Colonic mucosa (tissue), 4 donors: Measurements from ENCODE around the gene MIDN. TPM values are rescaled to one million over a fixed set of nuclear protein-coding genes. Genes with fewer than 3 reads are reported as not detected.
A peak's percentile ranks its signal among the peaks of the same experiment; 100 is the strongest.

Experiments used
- DNase-seq: peaks from one replicate; pipeline ENCODE4 v3.0.0-alpha.2; 2020
- H3K27ac ChIP-seq: fragments of 200-600 bp; one replicate; pipeline ENCODE4 v1.8.0; 2021
- H3K27me3 ChIP-seq: fragments of 200-600 bp; one replicate; pipeline ENCODE4 v1.8.0; 2021
- H3K36me3 ChIP-seq: fragments of 200-600 bp; one replicate; pipeline ENCODE4 v1.8.0; 2021
- H3K4me1 ChIP-seq: fragments of 200-600 bp; one replicate; pipeline ENCODE4 v1.8.0; 2021; ENCODE audit warnings: mild to moderate bottlenecking
- H3K4me3 ChIP-seq: fragments of 200-600 bp; one replicate; pipeline ENCODE4 v1.8.0; 2021
- H3K9ac ChIP-seq, 2 donors: one replicate each; pipeline ENCODE4 v1.7.0; 2013; ENCODE audit warnings: control low read depth in 2 of 2, low read depth in 2 of 2, low read length in 2 of 2
- H3K9me3 ChIP-seq: fragments of 200-600 bp; one replicate; pipeline ENCODE4 v1.8.0; 2021
- CTCF ChIP-seq: fragments of 200-600 bp; IDR thresholded peaks from one replicate; pipeline ENCODE4 v1.8.0; 2022; ENCODE audit warnings: antibody characterized with exemption, mild to moderate bottlenecking
- intact Hi-C: fragments of 100-400 bp; cut with DNase I; formaldehyde crosslinking; loops from one replicate; pipeline ENCODE4 v1.14.1; 2022
- total RNA-seq, 2 donors: library from RNA; stranded (reverse); fragmentation: NEBNext Ultra II Directional in 1 of 2; extraction: Animal tissue kit (Norgen Biotek cat#: 25700) in 1 of 2; gene quantifications; one replicate each; pipeline ENCODE4 v1.2.1, GENCODE V29; 2021
- donor health status: healthy.
- donor health status: DM: no; HTN: no; CAD: no.
- donor health status: DM: no; HTN: no; CAD: no.

MIDN gene
- total RNA-seq, 2 donors from 2014 or later, result 172 to 177 TPM

DNA sequence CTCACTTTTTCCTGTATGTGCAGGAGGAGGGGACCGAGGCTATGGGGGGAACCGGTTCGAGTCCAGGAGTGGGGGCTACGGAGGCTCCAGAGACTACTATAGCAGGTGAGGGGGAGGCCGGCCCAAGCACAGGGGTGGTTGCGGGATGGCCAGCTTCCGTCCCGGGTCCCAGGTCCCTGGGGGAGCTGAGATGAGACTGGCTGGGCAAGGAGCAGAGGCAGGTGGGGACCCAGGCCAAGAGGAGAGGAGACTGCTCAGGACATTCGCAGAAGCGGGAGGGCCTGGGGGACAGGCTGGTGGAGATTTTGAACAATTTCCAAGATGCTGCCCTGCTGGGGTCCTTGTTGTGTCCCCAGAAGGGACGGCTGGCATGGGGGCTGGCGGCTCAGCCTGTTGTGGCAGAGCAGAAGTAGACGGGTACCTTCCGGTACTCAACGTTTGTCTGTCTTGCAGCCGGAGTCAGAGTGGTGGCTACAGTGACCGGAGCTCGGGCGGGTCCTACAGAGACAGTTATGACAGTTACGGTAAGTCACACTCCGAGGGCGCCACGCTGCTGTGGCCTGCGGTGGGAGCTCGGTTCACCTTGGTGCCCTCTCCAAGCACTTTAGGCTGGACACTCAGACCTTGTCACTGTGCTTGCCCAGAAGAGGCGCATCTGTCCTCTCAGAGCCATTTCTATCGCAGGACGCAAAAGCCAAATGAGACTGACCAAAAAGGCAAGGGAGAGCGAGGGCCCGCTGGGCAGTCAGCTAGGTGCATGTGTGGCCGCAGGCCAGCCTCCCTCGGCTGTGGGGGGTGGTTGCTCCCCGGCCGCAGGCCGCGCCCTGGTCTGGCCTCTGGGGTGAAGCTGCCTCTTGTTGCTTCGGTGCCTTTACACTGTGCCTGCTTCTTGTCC lies 23.4 kb downstream of the MIDN start:
- Histone ChIP-seq H3K9me3 (no peaks in the 10 kb centered on the region), H3K4me1 (peaks cover 61% of the 10 kb centered on the region), H3K27me3 (no peaks in the 10 kb centered on the region), H3K36me3 (peaks cover 10% of the 10 kb centered on the region), H3K27ac (no peak overlapping the region), H3K4me3 (no peak overlapping the region), H3K9ac (peak overlapping the region in 1 of 2 donors; percentile 76)
- intact Hi-C loops, result no loop called here
- no peak for DNase-seq
- TF ChIP-seq CTCF, result no peak

GRCh38 chr19:1272423-1273262 lies 24.3 kb downstream of the MIDN start:
- Histone ChIP-seq H3K9me3 (no peaks in the 10 kb centered on the region), H3K27ac (peak overlapping the region; percentile 27), H3K9ac (peak overlapping the region in 1 of 2 donors; percentile 76), H3K36me3 (peaks cover 10% of the 10 kb centered on the region), H3K4me3 (peak overlapping the region; percentile 2), H3K4me1 (peaks cover 57% of the 10 kb centered on the region), H3K27me3 (no peaks in the 10 kb centered on the region)
- no peak for DNase-seq
- intact Hi-C loops, result no loop called here
- no peak for TF ChIP-seq CTCF

DNA sequence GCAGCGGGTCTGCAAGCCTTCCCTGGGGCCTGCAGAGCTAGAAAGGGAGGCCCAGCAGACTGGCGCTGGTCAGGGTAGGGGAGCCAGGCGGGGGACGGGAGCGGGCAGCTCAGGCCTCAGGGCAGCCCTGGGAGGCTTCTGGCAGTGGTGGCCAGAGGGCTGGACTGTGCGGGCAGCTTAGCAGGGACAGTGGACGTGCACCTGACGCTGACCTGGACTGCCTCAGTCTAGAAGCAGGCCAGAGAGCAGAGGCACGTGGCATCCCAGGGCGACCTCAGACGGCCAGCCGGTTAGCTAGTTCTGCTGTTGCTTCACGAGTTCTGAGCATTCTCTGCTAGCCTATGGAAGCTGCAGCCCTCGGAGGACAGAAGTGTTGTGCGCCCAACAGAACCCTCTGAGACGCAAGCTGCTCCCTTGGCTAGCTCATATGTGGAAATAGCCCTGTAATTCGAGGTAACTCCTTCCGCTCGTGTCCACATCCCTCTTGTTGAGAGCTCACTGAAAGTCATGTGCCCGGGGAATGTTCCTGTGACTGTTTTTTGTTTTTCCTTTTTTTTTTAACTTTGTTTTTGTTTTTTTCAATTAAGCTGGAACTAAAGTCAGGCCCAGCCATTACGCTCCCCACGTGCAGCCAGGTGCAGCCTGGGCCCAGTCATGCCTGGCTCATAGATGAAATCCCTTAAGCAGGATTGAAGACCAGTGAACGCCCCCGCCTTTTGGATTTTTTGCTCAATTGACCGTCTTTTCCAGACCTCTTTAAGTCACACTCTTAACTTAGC lies 25.1 kb downstream of the MIDN start:
- Histone ChIP-seq H3K36me3 (peaks cover 10% of the 10 kb centered on the region), H3K4me3 (peak overlapping the region; percentile 2)
- no peak for DNase-seq

GRCh38 chr19:1274081-1274851 lies 25.9 kb downstream of the MIDN start:
- no peak for TF ChIP-seq CTCF
- no peaks in the 10 kb centered on the region for H3K9me3 ChIP-seq
- H3K27ac ChIP-seq, result peak overlapping the region; percentile 99
- intact Hi-C loops, result no loop called here
- H3K4me1 ChIP-seq, result peaks cover 45% of the 10 kb centered on the region
- no peak for DNase-seq
- peak overlapping the region; percentile 55 to 98 for H3K9ac ChIP-seq
- H3K27me3 ChIP-seq, result no peaks in the 10 kb centered on the region
- peak overlapping the region; percentile 67 for H3K4me3 ChIP-seq
- peaks cover 10% of the 10 kb centered on the region for H3K36me3 ChIP-seq

More for the DNA sequence above, 25.1 kb downstream of the MIDN start:
- intact Hi-C loops, result no loop called here
- Histone ChIP-seq H3K9me3 (no peaks in the 10 kb centered on the region), H3K9ac (peak overlapping the region in 1 of 2 donors; percentile 76), H3K27me3 (no peaks in the 10 kb centered on the region), H3K4me1 (peaks cover 49% of the 10 kb centered on the region), H3K27ac (peak overlapping the region; percentile 27)
- TF ChIP-seq CTCF, result no peak
